Panc1 (cell line): ENCODE measurements around the gene IFT27.

Source experiments
- CTCF ChIP-seq: fragments of 450-650 bp; IDR thresholded peaks from 2 replicates; pipeline ENCODE4 v1.5.1; 2017; ENCODE audit warnings: mild to moderate bottlenecking
- POLR2AphosphoS5 ChIP-seq: IDR thresholded peaks from 2 replicates; pipeline ENCODE4 v1.6.1; 2012; ENCODE audit warnings: mild to moderate bottlenecking, low read depth, low read length, moderate library complexity

GRCh38 chr22:36757668-36758211 lies 18.2 kb downstream of the IFT27 start:
- peak; percentile 87 for TF ChIP-seq CTCF
- no peak for TF ChIP-seq POLR2AphosphoS5
